K562 (cell line): ENCODE results near the gene CLCN5. TPM values are rescaled to one million over a fixed set of nuclear protein-coding genes. Genes with fewer than 3 reads are reported as not detected.

Source experiments
- REST ChIP-seq, 2 experiments: fragments of 450-650 bp; formaldehyde crosslinking in 1 of 2; IDR thresholded peaks; 2 replicates each; pipeline versions ENCODE4 v1.4.0 to v1.6.1; 2014 to 2020; ENCODE audit warnings: mild to moderate bottlenecking in 2 of 2, borderline replicate concordance in 1 of 2, low read depth in 1 of 2
- polyA plus RNA-seq, 8 experiments: library from polyadenylated mRNA; depleted of rRNA in 4 of 8; stranded (reverse) in 5 of 8; unstranded in 3 of 8; fragments of >200 nt; fragmentation: Nextera tagmentation in 2 of 8; fragmentation: Illumina TruSeq in 1 of 8; extraction: Ambion mirVana in 2 of 8; extraction: Trizol in 1 of 8; gene quantifications; 2 replicates each; pipeline versions ENCODE4 v1.2.1 to v1.2.3, GENCODE V29; 2011 to 2014; ENCODE audit warnings: inconsistent platforms in 1 of 8, missing spikeins in 1 of 8
- total RNA-seq, 7 experiments: library from RNA; depleted of rRNA in 6 of 7; stranded (reverse); fragments of >200 nt in 6 of 7; fragmentation: Illumina TruSeq in 2 of 7; extraction: Trizol in 2 of 7; gene quantifications; 2 replicates each; pipeline versions ENCODE4 v1.2.1 to v1.2.3, GENCODE V29; 2011 to 2021; ENCODE audit warnings: low replicate concordance in 1 of 7

CLCN5 gene
- total and polyA plus RNA-seq, 9 of the 15 experiments (the other 6 are each of a cell fraction or from before 2014, with no cell fraction given): 0.94 to 11.8 (median 7.1) TPM

GRCh38 chrX:49876750-49877149 is 45.6 kb upstream of the CLCN5 start (continued):
- TF ChIP-seq REST (IDR thresholded peaks at IDR 0.05; ENCODE audit: borderline replicate concordance) (peak; percentile 53; the same call in 1 of the 2 replicates), REST (CRISPR knock-in tag; IDR thresholded peaks at IDR 0.05; ENCODE audit: low read depth) (no peak)
